ENCODE measurements around the gene COL19A1. TPM values are rescaled to one million over a fixed set of nuclear protein-coding genes. Genes with fewer than 3 reads are reported as not detected.
"Not testable (repeated sequence)": the region's sequence is repeated elsewhere in the genome, so short reads cannot be mapped to it uniquely, and the experiment has no call there.

The COL19A1 gene
- polyA plus RNA-seq, 1 donor (not counting 4 experiments of a cell fraction or from before 2014, with no cell fraction given): not detected

DNA sequence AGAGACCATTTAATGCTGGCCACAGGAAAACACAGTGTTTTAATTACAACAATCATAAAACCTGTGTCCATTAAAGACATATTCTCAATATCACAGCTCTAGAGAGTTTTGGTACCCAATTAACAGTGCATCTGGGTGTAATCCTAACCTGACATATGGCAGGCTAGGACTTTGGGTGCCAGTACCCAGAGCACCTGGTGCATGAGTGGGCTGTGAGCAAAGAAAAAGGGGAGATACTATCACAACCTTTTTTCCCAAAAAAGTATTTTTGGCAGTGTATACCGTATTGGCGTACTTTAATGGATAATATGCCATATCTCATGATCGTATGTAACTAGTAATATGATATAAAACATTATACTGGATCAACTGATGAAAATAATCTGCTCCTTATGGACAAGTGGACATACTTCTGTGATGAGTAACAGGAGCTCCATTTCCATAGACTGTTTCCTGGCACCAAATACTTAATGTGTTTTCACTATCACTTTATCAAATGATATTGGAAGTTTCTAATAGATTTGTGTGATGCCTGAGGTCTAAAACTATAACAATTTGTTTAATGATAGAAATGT, 91.7 kb downstream of the COL19A1 start:
- H2AFZ ChIP-seq (ENCODE audit: control insufficient read depth, low read length): no peak overlapping the region
- no peaks in the 10 kb centered on the region for H3K4me1 ChIP-seq (ENCODE audit: control insufficient read depth, extremely low read depth, insufficient read depth, low read length)
- TF ChIP-seq, protein P1, sequence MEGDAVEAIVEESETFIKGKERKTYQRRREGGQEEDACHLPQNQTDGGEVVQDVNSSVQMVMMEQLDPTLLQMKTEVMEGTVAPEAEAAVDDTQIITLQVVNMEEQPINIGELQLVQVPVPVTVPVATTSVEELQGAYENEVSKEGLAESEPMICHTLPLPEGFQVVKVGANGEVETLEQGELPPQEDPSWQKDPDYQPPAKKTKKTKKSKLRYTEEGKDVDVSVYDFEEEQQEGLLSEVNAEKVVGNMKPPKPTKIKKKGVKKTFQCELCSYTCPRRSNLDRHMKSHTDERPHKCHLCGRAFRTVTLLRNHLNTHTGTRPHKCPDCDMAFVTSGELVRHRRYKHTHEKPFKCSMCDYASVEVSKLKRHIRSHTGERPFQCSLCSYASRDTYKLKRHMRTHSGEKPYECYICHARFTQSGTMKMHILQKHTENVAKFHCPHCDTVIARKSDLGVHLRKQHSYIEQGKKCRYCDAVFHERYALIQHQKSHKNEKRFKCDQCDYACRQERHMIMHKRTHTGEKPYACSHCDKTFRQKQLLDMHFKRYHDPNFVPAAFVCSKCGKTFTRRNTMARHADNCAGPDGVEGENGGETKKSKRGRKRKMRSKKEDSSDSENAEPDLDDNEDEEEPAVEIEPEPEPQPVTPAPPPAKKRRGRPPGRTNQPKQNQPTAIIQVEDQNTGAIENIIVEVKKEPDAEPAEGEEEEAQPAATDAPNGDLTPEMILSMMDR (optimal IDR thresholded peaks at IDR 0.05 in 1 of 3, IDR thresholded peaks at IDR 0.05 in 1 of 3, conservative IDR thresholded peaks at IDR 0.05 in 1 of 3; ENCODE audit: extremely low read depth in 1 of 3, insufficient read depth in 2 of 3, low read length in 3 of 3): no peak
- no peak for TF ChIP-seq EZH2 (IDR thresholded peaks at IDR 0.05; ENCODE audit: low read length)
- H3K79me2 ChIP-seq (ENCODE audit: control insufficient read depth, insufficient read depth, low read length): no peaks in the 10 kb centered on the region
- dilution Hi-C loops (cut with MboI; ENCODE audit: extremely low pct_ligation_motif_present, low sequenced_read_pairs): no loop called here
- FAIRE-seq (no peak), DNase-seq (ENCODE audit: low read depth, low spot score) (no peak)
- no peaks in the 10 kb centered on the region for H4K20me1 ChIP-seq (ENCODE audit: control insufficient read depth, extremely low read depth, insufficient read depth, low read length)
- no peaks in the 10 kb centered on the region for H3K9me1 ChIP-seq (ENCODE audit: control insufficient read depth, extremely low read depth, insufficient read depth, low read length)
- H3K36me3 ChIP-seq (ENCODE audit: control insufficient read depth in 2 of 2, extremely low read depth in 1 of 2, insufficient read depth in 2 of 2, low read length in 2 of 2): no peaks in the 10 kb centered on the region
- H3K4me3 ChIP-seq (ENCODE audit: control insufficient read depth in 2 of 3, extremely low read depth in 1 of 3, insufficient read depth in 2 of 3, low read depth in 1 of 3, low read length in 3 of 3): no peak overlapping the region
- H3K9ac ChIP-seq (ENCODE audit: control insufficient read depth, extremely low read depth, insufficient read depth, low read length): no peak overlapping the region
- H3K27ac ChIP-seq (ENCODE audit: control insufficient read depth, insufficient read depth, low read length): no peak overlapping the region
- H3K9me3 ChIP-seq (ENCODE audit: control insufficient read depth, low read depth, low read length): no peaks in the 10 kb centered on the region
- no peaks in the 10 kb centered on the region for H3K27me3 ChIP-seq (ENCODE audit: control insufficient read depth, extremely low read depth, insufficient read depth, low read length)
- H3K4me2 ChIP-seq (ENCODE audit: control insufficient read depth, extremely low read depth, insufficient read depth, low read depth, low read length): no peak overlapping the region

DNA sequence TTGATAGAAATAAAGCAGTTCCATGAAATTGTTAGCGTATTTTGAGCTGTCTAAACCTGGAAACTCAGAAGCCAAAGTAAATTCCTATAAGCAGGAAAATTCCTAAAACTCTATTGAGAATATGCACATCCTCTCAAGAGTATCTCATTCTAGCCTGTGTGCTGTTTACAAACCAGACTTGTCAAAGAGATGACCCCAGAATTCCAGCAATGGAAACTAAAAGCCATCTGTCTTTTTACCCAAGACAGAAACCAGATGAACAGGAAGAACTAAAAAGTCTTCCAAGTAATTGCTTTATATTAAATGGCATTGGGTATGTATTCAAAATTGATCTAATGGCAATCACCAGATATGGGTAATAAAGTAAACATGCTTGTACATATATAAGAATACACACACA, 92.6 kb downstream of the COL19A1 start:
- Histone ChIP-seq H3K79me2 (ENCODE audit: control insufficient read depth, insufficient read depth, low read length) (no peaks in the 10 kb centered on the region), H3K27me3 (ENCODE audit: control insufficient read depth, extremely low read depth, insufficient read depth, low read length) (no peaks in the 10 kb centered on the region), H3K4me3 (ENCODE audit: control insufficient read depth in 2 of 3, extremely low read depth in 1 of 3, insufficient read depth in 2 of 3, low read depth in 1 of 3, low read length in 3 of 3) (no peak overlapping the region), H3K36me3 (ENCODE audit: control insufficient read depth in 2 of 2, extremely low read depth in 1 of 2, insufficient read depth in 2 of 2, low read length in 2 of 2) (no peaks in the 10 kb centered on the region), H3K9ac (ENCODE audit: control insufficient read depth, extremely low read depth, insufficient read depth, low read length) (no peak overlapping the region), H3K9me3 (ENCODE audit: control insufficient read depth, low read depth, low read length) (no peaks in the 10 kb centered on the region), H3K4me2 (ENCODE audit: control insufficient read depth, extremely low read depth, insufficient read depth, low read depth, low read length) (no peak overlapping the region), H3K9me1 (ENCODE audit: control insufficient read depth, extremely low read depth, insufficient read depth, low read length) (no peaks in the 10 kb centered on the region), H2AFZ (ENCODE audit: control insufficient read depth, low read length) (no peak overlapping the region), H4K20me1 (ENCODE audit: control insufficient read depth, extremely low read depth, insufficient read depth, low read length) (no peaks in the 10 kb centered on the region), H3K27ac (ENCODE audit: control insufficient read depth, insufficient read depth, low read length) (no peak overlapping the region), H3K4me1 (ENCODE audit: control insufficient read depth, extremely low read depth, insufficient read depth, low read length) (no peaks in the 10 kb centered on the region)
- DNase-seq (ENCODE audit: low read depth, low spot score) (no peak), FAIRE-seq (no peak)
- dilution Hi-C loops (cut with MboI; ENCODE audit: extremely low pct_ligation_motif_present, low sequenced_read_pairs): no loop called here
- TF ChIP-seq, protein P1 (optimal IDR thresholded peaks at IDR 0.05 in 1 of 3, IDR thresholded peaks at IDR 0.05 in 1 of 3, conservative IDR thresholded peaks at IDR 0.05 in 1 of 3; ENCODE audit: extremely low read depth in 1 of 3, insufficient read depth in 2 of 3, low read length in 3 of 3): no peak
- no peak for TF ChIP-seq EZH2 (IDR thresholded peaks at IDR 0.05; ENCODE audit: low read length)

DNA sequence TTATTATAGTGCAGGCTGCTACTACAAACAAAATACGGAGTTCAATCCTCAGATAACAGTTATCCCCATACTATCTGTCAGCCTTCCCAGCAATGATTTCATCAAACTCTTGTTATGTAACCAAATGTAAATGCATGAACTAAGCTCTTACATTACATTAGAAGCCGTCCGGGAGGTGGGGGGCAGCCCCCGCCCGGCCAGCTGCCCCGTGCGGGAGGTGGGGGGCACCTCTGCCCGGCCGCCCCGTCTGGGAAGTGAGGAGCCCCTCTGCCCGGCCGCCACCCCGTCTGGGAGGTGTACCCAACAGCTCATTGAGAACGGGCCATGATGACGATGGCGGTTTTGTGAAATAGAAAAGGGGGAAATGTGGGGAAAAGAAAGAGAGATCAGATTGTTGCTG, 99.6 kb downstream of the COL19A1 start:
- dilution Hi-C loops (cut with MboI; ENCODE audit: extremely low pct_ligation_motif_present, low sequenced_read_pairs); H4K20me1 ChIP-seq (ENCODE audit: control insufficient read depth, extremely low read depth, insufficient read depth, low read length); H3K9ac ChIP-seq (ENCODE audit: control insufficient read depth, extremely low read depth, insufficient read depth, low read length); H2AFZ ChIP-seq (ENCODE audit: control insufficient read depth, low read length); FAIRE-seq; H3K27ac ChIP-seq (ENCODE audit: control insufficient read depth, insufficient read depth, low read length); H3K4me2 ChIP-seq (ENCODE audit: control insufficient read depth, extremely low read depth, insufficient read depth, low read depth, low read length); H3K27me3 ChIP-seq (ENCODE audit: control insufficient read depth, extremely low read depth, insufficient read depth, low read length); H3K4me1 ChIP-seq (ENCODE audit: control insufficient read depth, extremely low read depth, insufficient read depth, low read length); H3K9me1 ChIP-seq (ENCODE audit: control insufficient read depth, extremely low read depth, insufficient read depth, low read length); H3K9me3 ChIP-seq (ENCODE audit: control insufficient read depth, low read depth, low read length); DNase-seq (ENCODE audit: low read depth, low spot score); H3K36me3 ChIP-seq (ENCODE audit: control insufficient read depth in 2 of 2, extremely low read depth in 1 of 2, insufficient read depth in 2 of 2, low read length in 2 of 2); H3K79me2 ChIP-seq (ENCODE audit: control insufficient read depth, insufficient read depth, low read length); H3K4me3 ChIP-seq (ENCODE audit: control insufficient read depth in 2 of 3, extremely low read depth in 1 of 3, insufficient read depth in 2 of 3, low read depth in 1 of 3, low read length in 3 of 3): not testable (repeated sequence)

Data from keratinocyte (primary cell).